B cell (primary cell): ENCODE results near the gene MBOAT7. TPM values are rescaled to one million over a fixed set of nuclear protein-coding genes. Genes with fewer than 3 reads are reported as not detected.

ENCODE experiments used
- ATAC-seq: fragments of 200-7000 bp; cut with Tn5 transposase; one replicate; pipeline ENCODE4 v1.10.0; 2021; ENCODE audit warnings: low read depth, mild to moderate bottlenecking, moderate number of reproducible peaks, moderate library complexity
- CTCF ChIA-PET: fragments of 350-600 bp; sonication (Branson Sonifier 250); formaldehyde crosslinking; loops from one replicate; lab custom pipeline; 2021; ENCODE audit warnings: antibody characterized with exemption, inconsistent platforms; lab: Charles Lee
- POLR2A ChIA-PET: fragments of 350-600 bp; sonication (Branson Sonifier 250); formaldehyde crosslinking; loops from one replicate; lab custom pipeline; 2021; ENCODE audit warnings: antibody characterized with exemption; lab: Charles Lee
- DNase-seq: peaks from one replicate; pipeline ENCODE4 v3.0.0; 2013
- H2AFZ ChIP-seq: 2 replicates; pipeline ENCODE4 v1.6.1; 2012; ENCODE audit warnings: mild to moderate bottlenecking, low read depth, low read length; ENCODE audit not compliant: insufficient read depth, poor library complexity, severe bottlenecking
- H3K27ac ChIP-seq, 2 donors: 1 replicate in 1 of 2; 2 replicates in 1 of 2; pipeline ENCODE4 v1.5.1; 2012 to 2013; ENCODE audit warnings: low read length in 2 of 2, mild to moderate bottlenecking in 2 of 2, moderate library complexity in 1 of 2
- H3K27me3 ChIP-seq, 4 experiments: fragments of 200-600 bp in 1 of 4; sonication (generic) in 1 of 4; replicated peaks in 1 of 4; 1 replicate in 2 of 4; 2 replicates in 2 of 4; pipeline versions ENCODE4 v1.6.1 to v1.7.0; 2013 to 2016; ENCODE audit warnings: low read length in 3 of 4, mild to moderate bottlenecking in 2 of 4, mixed read lengths in 1 of 4, moderate library complexity in 1 of 4; ENCODE audit not compliant: insufficient read depth in 4 of 4, control insufficient read depth in 3 of 4; ENCODE audit errors: control extremely low read depth in 1 of 4
- H3K36me3 ChIP-seq, 2 experiments: replicated peaks in 1 of 2; 1 replicate in 1 of 2; 2 replicates in 1 of 2; pipeline versions ENCODE4 v1.6.1 to v1.7.1; 2013; ENCODE audit warnings: low read length in 1 of 2; ENCODE audit not compliant: insufficient read depth in 2 of 2, control insufficient read depth in 1 of 2; ENCODE audit errors: control extremely low read depth in 1 of 2, extremely low read depth in 1 of 2
- H3K4me1 ChIP-seq, 2 donors: fragments of 200-600 bp in 1 of 2; sonication (generic) in 1 of 2; 1 replicate in 1 of 2; 2 replicates in 1 of 2; pipeline versions ENCODE4 v1.5.1 to v1.6.1; 2013 to 2017; ENCODE audit warnings: low read length in 2 of 2; ENCODE audit not compliant: control insufficient read depth in 2 of 2, insufficient read depth in 2 of 2
- H3K4me2 ChIP-seq: replicated peaks from 2 replicates; pipeline ENCODE3; 2012; ENCODE audit warnings: mild to moderate bottlenecking, low read depth, low read length; ENCODE audit not compliant: poor library complexity, severe bottlenecking
- H3K4me3 ChIP-seq, 5 experiments: fragments of 200-600 bp in 1 of 5; sonication (generic) in 1 of 5; 1 replicate in 3 of 5; 2 replicates in 2 of 5; pipeline versions ENCODE4 v1.5.1 to v1.7.0; 2011 to 2016; ENCODE audit warnings: low read length in 4 of 5, mild to moderate bottlenecking in 4 of 5, low read depth in 2 of 5, control low read depth in 1 of 5, moderate library complexity in 1 of 5; ENCODE audit not compliant: insufficient read depth in 1 of 5; ENCODE audit errors: control extremely low read depth in 1 of 5, extremely low read depth in 1 of 5
- H3K79me2 ChIP-seq: fragments of 200-600 bp; sonication (generic); one replicate; pipeline ENCODE4 v1.6.0; 2016; ENCODE audit warnings: low read length; ENCODE audit not compliant: control insufficient read depth, insufficient read depth
- H3K9ac ChIP-seq: fragments of 200-600 bp; sonication (generic); 2 replicates; pipeline ENCODE4 v1.6.1; 2017; ENCODE audit warnings: mild to moderate bottlenecking, low read length, moderate library complexity
- H3K9me3 ChIP-seq, 3 donors: one replicate each; pipeline versions ENCODE4 v1.6.1 to v1.7.1; 2013; ENCODE audit warnings: low read length in 2 of 3; ENCODE audit not compliant: control insufficient read depth in 2 of 3, insufficient read depth in 1 of 3; ENCODE audit errors: control extremely low read depth in 1 of 3
- H4K20me1 ChIP-seq: 2 replicates; pipeline ENCODE4 v1.6.0; 2012; ENCODE audit warnings: mild to moderate bottlenecking, low read length; ENCODE audit not compliant: insufficient read depth, control insufficient read depth, poor library complexity, severe bottlenecking
- H3K27ac Mint-ChIP-seq: one replicate; pipeline ENCODE4 v1.8.0; 2021; ENCODE audit warnings: mixed read lengths
- H3K27me3 Mint-ChIP-seq: one replicate; pipeline ENCODE4 v1.8.0; 2021; ENCODE audit warnings: mixed read lengths
- H3K4me1 Mint-ChIP-seq: one replicate; pipeline ENCODE4 v1.8.0; 2021; ENCODE audit warnings: mixed read lengths
- H3K4me3 Mint-ChIP-seq: one replicate; pipeline ENCODE4 v1.8.0; 2021; ENCODE audit warnings: mixed read lengths
- H3K9me3 Mint-ChIP-seq: one replicate; pipeline ENCODE4 v1.8.0; 2022; ENCODE audit warnings: mixed read lengths; ENCODE audit not compliant: insufficient read depth
- CTCF ChIP-seq: fragments of 200-600 bp; IDR thresholded peaks from one replicate; pipeline ENCODE4 v1.8.0; 2022; ENCODE audit warnings: antibody characterized with exemption, mild to moderate bottlenecking
- EZH2 ChIP-seq: IDR thresholded peaks from 2 replicates; pipeline ENCODE4 v1.6.1; 2012; ENCODE audit warnings: borderline replicate concordance, low read depth, mild to moderate bottlenecking, moderate library complexity, low read length; ENCODE audit not compliant: insufficient read depth, poor library complexity, severe bottlenecking
- WGBS: methylation state at CpG from one replicate; pipeline ENCODE4 v1.1.5; 2013; ENCODE audit warnings: missing lambda C conversion rate; ENCODE audit not compliant: insufficient coverage; 5-methylcytosine and 5-hydroxymethylcytosine counted together
- intact Hi-C: fragments of 100-400 bp; cut with micrococcal nuclease; formaldehyde crosslinking; loops from one replicate; pipeline ENCODE4 v1.10.0; 2022
- polyA plus RNA-seq: library from polyadenylated mRNA; depleted of rRNA; stranded (reverse); fragments of >200 nt; gene quantifications from 2 replicates; pipeline ENCODE4 v1.2.3, GENCODE V29; 2012
- total RNA-seq, 2 donors: library from RNA; stranded (reverse); fragments of 120-200 nt in 1 of 2; gene quantifications; 1 replicate in 1 of 2; 2 replicates in 1 of 2; pipeline versions ENCODE4 v1.2.3 to v1.2.4, GENCODE V29; 2013 to 2022

MBOAT7 gene
- total and polyA plus RNA-seq, 2 donors (not counting 1 experiment from before 2014, with no cell fraction given) = 22.3 to 34.8 TPM

- Histone ChIP-seq H3K9ac (peak overlapping the region; percentile 96), H3K36me3 (peaks cover 7 to 58% of the 10 kb centered on the region in 2 experiments), H3K9me3 (no peaks in the 10 kb centered on the region), H3K27ac (peak overlapping the region in 1 of 2 donors; percentile 95), H2AFZ (no peak overlapping the region), H3K27me3 (no peaks in the 10 kb centered on the region), H4K20me1 (peaks cover 61% of the 10 kb centered on the region), H3K4me3 (peak overlapping the region; percentile 64 to 100 (median 95)), H3K4me1 (peaks cover 38 to 54% of the 10 kb centered on the region in 2 donors), H3K4me2 (peak overlapping the region; percentile 88), H3K79me2 (peaks cover 67% of the 10 kb centered on the region)
- ChIA-PET CTCF (interaction anchor here (4.9 kb wide), 1 partner anchor 12 kb away, joined by 30 read pairs; the partner anchor contains the start of genes MBOAT7 and TSEN34), POLR2A (interaction anchor here (1.0 to 4.8 kb wide), 3 partner anchors 12 to 245 kb away, joined by 4 to 73 read pairs (median 11); partner anchors contain the start of genes LENG1, MBOAT7 and TSEN34)
- DNase-seq = peak; percentile 30
- H3K4me1 Mint-ChIP-seq = peaks cover 59% of the 10 kb centered on the region
- intact Hi-C loops = loop anchor here (1.0 to 5.0 kb wide), 3 partner anchors 40 to 1475 kb away; partner anchors contain the start of genes EPN1 and LENG8
- H3K27ac Mint-ChIP-seq = peak overlapping the region; percentile 98
- peak overlapping the region; percentile 96 for H3K4me3 Mint-ChIP-seq
- no peak for TF ChIP-seq EZH2
- no peak for TF ChIP-seq CTCF
- ATAC-seq = no peak
- WGBS = 63% methylated on average over 6 of the region's 13 CpGs
- H3K9me3 Mint-ChIP-seq = no peaks in the 10 kb centered on the region
- H3K27me3 Mint-ChIP-seq = no peaks in the 10 kb centered on the region
Observed at GRCh38 chr19:54201980-54202379, 12.6 kb upstream of the MBOAT7 start.

GRCh38 chr19:54201172-54201701 lies 11.9 kb upstream of the MBOAT7 start:
- Histone ChIP-seq H3K27me3 (no peaks in the 10 kb centered on the region), H3K4me3 (peak overlapping the region; percentile 64 to 100 (median 95)), H3K9me3 (no peaks in the 10 kb centered on the region), H3K27ac (peak overlapping the region; percentile 75 to 95), H3K9ac (peak overlapping the region; percentile 96), H4K20me1 (peaks cover 54% of the 10 kb centered on the region), H3K4me2 (peak overlapping the region; percentile 88), H3K36me3 (peaks cover 7 to 51% of the 10 kb centered on the region in 2 experiments), H2AFZ (peak overlapping the region; percentile 85), H3K4me1 (peaks cover 38 to 47% of the 10 kb centered on the region in 2 donors), H3K79me2 (peaks cover 60% of the 10 kb centered on the region)
- peaks cover 55% of the 10 kb centered on the region for H3K4me1 Mint-ChIP-seq
- H3K27ac Mint-ChIP-seq = peak overlapping the region; percentile 98
- CTCF ChIA-PET = interaction anchor here (0.6 to 4.9 kb wide), 3 partner anchors 12 to 805 kb away, joined by 3 to 30 read pairs (median 3); partner anchors contain the start of genes MBOAT7 and TSEN34
- ATAC-seq (no peak), DNase-seq (no peak)
- peak overlapping the region; percentile 96 for H3K4me3 Mint-ChIP-seq
- TF ChIP-seq CTCF = no peak
- no peak for TF ChIP-seq EZH2
- POLR2A ChIA-PET = interaction anchor here (0.7 to 4.8 kb wide), 5 partner anchors 11 to 188 kb away, joined by 4 to 73 read pairs (median 5); partner anchors contain the start of genes LENG1, MBOAT7, PRPF31 and TFPT
- H3K9me3 Mint-ChIP-seq = no peaks in the 10 kb centered on the region
- no peaks in the 10 kb centered on the region for H3K27me3 Mint-ChIP-seq
- 2% methylated on average over 18 of the region's 28 CpGs for WGBS
- intact Hi-C loops = loop anchor here (1.0 to 5.0 kb wide), 3 partner anchors 39 to 1476 kb away; partner anchors contain the start of genes EPN1 and LENG8
